HFFc6 (cell line): Measurements from ENCODE around the gene HAT1. TPM values are rescaled to one million over a fixed set of nuclear protein-coding genes. Genes with fewer than 3 reads are reported as not detected.

Source experiments
- DNase-seq: peaks from one replicate; pipeline ENCODE4 v3.0.0-alpha.2; 2018
- H3K27ac Mint-ChIP-seq: 2 replicates; pipeline ENCODE4 v1.8.0; 2020; ENCODE audit warnings: mild to moderate bottlenecking, mixed read lengths
- H3K27me3 Mint-ChIP-seq: 2 replicates; pipeline ENCODE4 v1.8.0; 2021; ENCODE audit warnings: mild to moderate bottlenecking, moderate library complexity, mixed read lengths; ENCODE audit not compliant: insufficient read depth
- H3K36me3 Mint-ChIP-seq: 2 replicates; pipeline ENCODE4 v1.8.0; 2021; ENCODE audit warnings: low read depth, mixed read lengths
- H3K4me1 Mint-ChIP-seq: 2 replicates; pipeline ENCODE4 v1.8.0; 2020; ENCODE audit warnings: low read depth, mixed read lengths
- H3K4me3 Mint-ChIP-seq: 2 replicates; pipeline ENCODE4 v1.8.0; 2020; ENCODE audit warnings: mild to moderate bottlenecking, moderate library complexity, mixed read lengths
- H3K9me3 Mint-ChIP-seq: 2 replicates; pipeline ENCODE4 v1.8.0; 2020; ENCODE audit warnings: mild to moderate bottlenecking, mixed read lengths
- total RNA-seq, 6 experiments: library from RNA; stranded (reverse); fragmentation: NEBNext Ultra II Directional; extraction: Animal tissue kit (Norgen Biotek cat#: 25700); gene quantifications; 2 replicates in 1 of 6; 3 replicates in 5 of 6; pipeline ENCODE4 v1.2.3, GENCODE V29; 2021
- TF ChIP-seq, protein P1 (sequence below): fragments of 200-600 bp; sonication (generic); IDR thresholded peaks from 2 replicates; pipeline ENCODE4 v1.5.0; 2021; ENCODE audit warnings: antibody characterized with exemption, mild to moderate bottlenecking

HAT1 gene
- total RNA-seq, 6 experiments from 2014 or later: 40.3 to 65.1 (median 61.3) TPM

GRCh38 chr2:171902840-171903420, 19.3 kb upstream of the HAT1 start:
- Mint-ChIP-seq H3K4me1 (peaks cover 2% of the 10 kb centered on the region; the same call in 1 of the 2 replicates), H3K36me3 (no peaks in the 10 kb centered on the region), H3K9me3 (no peaks in the 10 kb centered on the region), H3K27me3 (peaks cover 2% of the 10 kb centered on the region; the same call in 1 of the 2 replicates), H3K4me3 (no peak overlapping the region), H3K27ac (no peak overlapping the region)
- TF ChIP-seq, protein P1, sequence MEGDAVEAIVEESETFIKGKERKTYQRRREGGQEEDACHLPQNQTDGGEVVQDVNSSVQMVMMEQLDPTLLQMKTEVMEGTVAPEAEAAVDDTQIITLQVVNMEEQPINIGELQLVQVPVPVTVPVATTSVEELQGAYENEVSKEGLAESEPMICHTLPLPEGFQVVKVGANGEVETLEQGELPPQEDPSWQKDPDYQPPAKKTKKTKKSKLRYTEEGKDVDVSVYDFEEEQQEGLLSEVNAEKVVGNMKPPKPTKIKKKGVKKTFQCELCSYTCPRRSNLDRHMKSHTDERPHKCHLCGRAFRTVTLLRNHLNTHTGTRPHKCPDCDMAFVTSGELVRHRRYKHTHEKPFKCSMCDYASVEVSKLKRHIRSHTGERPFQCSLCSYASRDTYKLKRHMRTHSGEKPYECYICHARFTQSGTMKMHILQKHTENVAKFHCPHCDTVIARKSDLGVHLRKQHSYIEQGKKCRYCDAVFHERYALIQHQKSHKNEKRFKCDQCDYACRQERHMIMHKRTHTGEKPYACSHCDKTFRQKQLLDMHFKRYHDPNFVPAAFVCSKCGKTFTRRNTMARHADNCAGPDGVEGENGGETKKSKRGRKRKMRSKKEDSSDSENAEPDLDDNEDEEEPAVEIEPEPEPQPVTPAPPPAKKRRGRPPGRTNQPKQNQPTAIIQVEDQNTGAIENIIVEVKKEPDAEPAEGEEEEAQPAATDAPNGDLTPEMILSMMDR: no peak
- no peak for DNase-seq

DNA sequence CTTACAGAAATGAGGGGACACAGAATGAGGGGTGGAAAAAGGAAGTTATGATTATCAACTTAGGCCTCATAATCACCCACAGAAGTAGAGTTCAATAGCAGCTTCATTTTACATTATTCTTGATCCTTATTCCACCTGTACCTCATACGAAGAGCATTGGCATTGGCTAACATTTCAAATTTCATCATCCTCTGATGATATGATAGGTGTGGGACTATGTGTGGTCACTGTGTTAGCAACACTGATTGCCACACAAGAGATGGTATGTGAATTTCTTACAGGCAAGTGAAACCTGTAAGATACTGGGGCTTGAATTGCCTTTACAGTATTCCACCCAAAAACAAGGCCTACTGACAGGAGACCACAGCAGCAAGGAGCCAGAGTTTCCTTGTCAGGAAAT, 14.0 kb upstream of the HAT1 start:
- DNase-seq: no peak
- H3K9me3 Mint-ChIP-seq: peaks cover 4% of the 10 kb centered on the region; the same call in 1 of the 2 replicates
- no peaks in the 10 kb centered on the region; the same call in none of the 2 replicates for H3K27me3 Mint-ChIP-seq
- 0 out of 2 replicates have a peak, but pooled peaks cover 4% of the 10 kb centered on the region for H3K36me3 Mint-ChIP-seq
- H3K4me1 Mint-ChIP-seq: no peaks in the 10 kb centered on the region
- TF ChIP-seq, protein P1: no peak
- H3K27ac Mint-ChIP-seq: no peak overlapping the region
- H3K4me3 Mint-ChIP-seq: no peak overlapping the region

GRCh38 chr2:171909266-171909665, 13.0 kb upstream of the HAT1 start:
- no peak overlapping the region for H3K4me3 Mint-ChIP-seq
- no peaks in the 10 kb centered on the region; the same call in none of the 2 replicates for H3K27me3 Mint-ChIP-seq
- DNase-seq: no peak
- H3K27ac Mint-ChIP-seq: no peak overlapping the region
- TF ChIP-seq, protein P1: no peak
- 0 out of 2 replicates have a peak, but pooled peaks cover 4% of the 10 kb centered on the region for H3K36me3 Mint-ChIP-seq
- no peaks in the 10 kb centered on the region for H3K4me1 Mint-ChIP-seq
- peaks cover 4% of the 10 kb centered on the region; the same call in 1 of the 2 replicates for H3K9me3 Mint-ChIP-seq

- no peak for DNase-seq
- Mint-ChIP-seq H3K36me3 (0 out of 2 replicates have a peak, but pooled peaks cover 4% of the 10 kb centered on the region), H3K4me1 (no peaks in the 10 kb centered on the region), H3K27me3 (no peaks in the 10 kb centered on the region; the same call in none of the 2 replicates), H3K4me3 (no peak overlapping the region), H3K27ac (no peak overlapping the region), H3K9me3 (peaks cover 4% of the 10 kb centered on the region; the same call in 1 of the 2 replicates)
- TF ChIP-seq, protein P1: no peak
Observed at GRCh38 chr2:171910494-171910893, 11.8 kb upstream of the HAT1 start.

DNA sequence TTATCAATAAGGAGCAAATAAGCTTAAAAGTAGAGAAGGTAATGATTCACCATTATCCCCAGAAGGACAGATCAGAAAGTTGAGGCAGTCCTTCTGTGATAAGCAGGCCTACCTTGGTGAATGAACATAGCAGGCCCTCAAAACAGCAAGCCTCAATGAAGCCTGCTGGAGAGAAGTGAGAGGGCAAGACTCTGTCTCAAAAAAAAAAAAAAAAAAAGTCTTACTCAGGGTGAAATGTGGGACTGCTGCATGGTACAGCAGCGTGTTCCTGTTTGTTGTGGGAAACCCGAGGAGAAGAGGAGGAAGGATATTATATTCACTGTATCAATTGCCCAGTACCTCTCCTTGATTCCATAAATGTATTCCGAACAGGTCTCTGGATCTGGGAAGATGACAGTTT, 8.7 kb upstream of the HAT1 start:
- DNase-seq: no peak
- peaks cover 4% of the 10 kb centered on the region; the same call in 1 of the 2 replicates for H3K9me3 Mint-ChIP-seq
- H3K4me3 Mint-ChIP-seq: no peak overlapping the region
- no peaks in the 10 kb centered on the region; the same call in none of the 2 replicates for H3K27me3 Mint-ChIP-seq
- H3K27ac Mint-ChIP-seq: no peak overlapping the region
- TF ChIP-seq, protein P1: no peak
- 0 out of 2 replicates have a peak, but pooled peaks cover 4% of the 10 kb centered on the region for H3K36me3 Mint-ChIP-seq
- no peaks in the 10 kb centered on the region for H3K4me1 Mint-ChIP-seq
